Karpas-422 (cell line): ENCODE data around the gene NCF2. TPM values are rescaled to one million over a fixed set of nuclear protein-coding genes. Genes with fewer than 3 reads are reported as not detected.
"Not testable (repeated sequence)": the region's sequence is repeated elsewhere in the genome, so short reads cannot be mapped to it uniquely, and the experiment has no call there.

Experiments
- DNase-seq: peaks from one replicate; pipeline ENCODE4 v3.0.0-alpha.2; 2015
- H2AFZ ChIP-seq: fragments of 200-600 bp; sonication (generic); 2 replicates; pipeline ENCODE4 v1.6.1; 2014; ENCODE audit warnings: antibody characterized with exemption, low read length, mixed read lengths
- H3K27ac ChIP-seq: fragments of 200-600 bp; sonication (generic); 2 replicates; pipeline ENCODE4 v1.5.1; 2014; ENCODE audit warnings: mild to moderate bottlenecking, low read length, moderate library complexity
- H3K27me3 ChIP-seq: fragments of 200-600 bp; sonication (generic); 2 replicates; pipeline ENCODE4 v1.6.1; 2014; ENCODE audit warnings: low read length, mixed read lengths
- H3K36me3 ChIP-seq: fragments of 200-600 bp; sonication (generic); 2 replicates; pipeline ENCODE4 v1.6.1; 2014; ENCODE audit warnings: low read length, mixed read lengths; ENCODE audit not compliant: insufficient read depth
- H3K4me1 ChIP-seq: fragments of 200-600 bp; sonication (generic); 2 replicates; pipeline ENCODE4 v1.6.1; 2014; ENCODE audit warnings: mild to moderate bottlenecking, low read length, mixed read lengths
- H3K4me2 ChIP-seq: fragments of 200-600 bp; sonication (generic); 2 replicates; pipeline ENCODE4 v1.6.1; 2014; ENCODE audit warnings: low read length, low read depth, mild to moderate bottlenecking; ENCODE audit not compliant: poor library complexity, severe bottlenecking
- H3K4me3 ChIP-seq: fragments of 200-600 bp; sonication (generic); 2 replicates; pipeline ENCODE4 v1.5.1; 2014; ENCODE audit warnings: mild to moderate bottlenecking, antibody characterized with exemption, low read length, mixed read lengths
- H3K79me2 ChIP-seq: fragments of 200-600 bp; sonication (generic); 2 replicates; pipeline ENCODE4 v1.6.1; 2014; ENCODE audit warnings: mild to moderate bottlenecking, low read length, mixed read lengths
- H3K9ac ChIP-seq: fragments of 200-600 bp; sonication (generic); 2 replicates; pipeline ENCODE4 v1.6.0; 2014; ENCODE audit warnings: low read length
- H3K9me2 ChIP-seq: fragments of 200-600 bp; sonication (generic), shearing (Covaris generic); replicated peaks from 2 replicates; pipeline ENCODE4 v1.6.0; 2014; ENCODE audit warnings: mild to moderate bottlenecking, low read length, moderate library complexity; ENCODE audit not compliant: insufficient read depth
- H3K9me3 ChIP-seq: fragments of 300-700, 200-600 bp; sonication (generic); 2 replicates; pipeline ENCODE4 v1.6.1; 2014; ENCODE audit warnings: low read length, mixed read lengths
- H4K20me1 ChIP-seq: fragments of 200-600 bp; sonication (generic); 2 replicates; pipeline ENCODE4 v1.6.1; 2014; ENCODE audit warnings: mild to moderate bottlenecking, antibody characterized with exemption, low read length, low read depth; ENCODE audit not compliant: insufficient read depth
- total RNA-seq: library from RNA; depleted of rRNA; stranded (reverse); fragments of >200 nt; shearing (Covaris generic); gene quantifications from 2 replicates; pipeline ENCODE4 v1.2.3, GENCODE V29; 2014; ENCODE audit warnings: low replicate concordance

NCF2 gene
- total RNA-seq, 1 experiment from 2014 or later = 7.0 TPM

- peaks cover 40% of the 10 kb centered on the region; the same call in 1 of the 2 replicates for H3K36me3 ChIP-seq
- H3K4me2 ChIP-seq = peak overlapping the region; percentile 78
- no peaks in the 10 kb centered on the region for H3K27me3 ChIP-seq
- peak overlapping the region; percentile 86 for H3K4me3 ChIP-seq
- peaks cover 36% of the 10 kb centered on the region for H3K4me1 ChIP-seq
- H3K27ac ChIP-seq = peak overlapping the region; percentile 91
- peak; percentile 66 for DNase-seq
- H3K9me2 ChIP-seq = no peaks in the 10 kb centered on the region
- H2AFZ ChIP-seq = no peak overlapping the region
- H4K20me1 ChIP-seq = peaks cover 20% of the 10 kb centered on the region
- H3K79me2 ChIP-seq = peaks cover 57% of the 10 kb centered on the region
- peak overlapping the region; percentile 93 for H3K9ac ChIP-seq
- no peaks in the 10 kb centered on the region for H3K9me3 ChIP-seq
These were observed 43.6 kb upstream of the NCF2 start for GRCh38 chr1:183633676-183634343.

GRCh38 chr1:183632964-183633363 lies 42.7 kb upstream of the NCF2 start:
- DNase-seq = no peak
- H3K79me2 ChIP-seq = peaks cover 57% of the 10 kb centered on the region
- H3K9me2 ChIP-seq = no peaks in the 10 kb centered on the region
- no peaks in the 10 kb centered on the region for H3K27me3 ChIP-seq
- H3K36me3 ChIP-seq = peaks cover 47% of the 10 kb centered on the region; the same call in 1 of the 2 replicates
- no peak overlapping the region for H2AFZ ChIP-seq
- H3K27ac ChIP-seq = peak overlapping the region; percentile 91; the same call in 1 of the 2 replicates
- H4K20me1 ChIP-seq = peaks cover 20% of the 10 kb centered on the region
- peaks cover 36% of the 10 kb centered on the region for H3K4me1 ChIP-seq
- peak overlapping the region; percentile 93 for H3K9ac ChIP-seq
- H3K4me2 ChIP-seq = peak overlapping the region; percentile 78
- H3K4me3 ChIP-seq = peak overlapping the region; percentile 86
- no peaks in the 10 kb centered on the region for H3K9me3 ChIP-seq

- H3K27me3 ChIP-seq = no peaks in the 10 kb centered on the region
- no peaks in the 10 kb centered on the region for H3K9me3 ChIP-seq
- peaks cover 36% of the 10 kb centered on the region for H3K4me1 ChIP-seq
- no peaks in the 10 kb centered on the region for H3K9me2 ChIP-seq
- no peak overlapping the region for H3K4me3 ChIP-seq
- peaks cover 52% of the 10 kb centered on the region; the same call in 1 of the 2 replicates for H3K36me3 ChIP-seq
- no peak overlapping the region for H2AFZ ChIP-seq
- peak overlapping the region; percentile 78 for H3K4me2 ChIP-seq
- peaks cover 57% of the 10 kb centered on the region for H3K79me2 ChIP-seq
- peaks cover 20% of the 10 kb centered on the region for H4K20me1 ChIP-seq
- no peak overlapping the region for H3K9ac ChIP-seq
- H3K27ac ChIP-seq = no peak overlapping the region
- no peak for DNase-seq
These were observed 41.9 kb upstream of the NCF2 start for GRCh38 chr1:183632114-183632513.

- Histone ChIP-seq H3K27ac (no peak overlapping the region), H2AFZ (no peak overlapping the region), H3K9me3 (no peaks in the 10 kb centered on the region), H3K4me2 (no peak overlapping the region), H3K9ac (no peak overlapping the region), H3K36me3 (peaks cover 55% of the 10 kb centered on the region; the same call in 1 of the 2 replicates), H3K9me2 (no peaks in the 10 kb centered on the region), H3K4me3 (no peak overlapping the region), H4K20me1 (peaks cover 20% of the 10 kb centered on the region), H3K79me2 (peaks cover 57% of the 10 kb centered on the region), H3K27me3 (no peaks in the 10 kb centered on the region), H3K4me1 (peaks cover 31% of the 10 kb centered on the region)
- DNase-seq = no peak
These were observed 40.5 kb upstream of the NCF2 start for GRCh38 chr1:183630748-183631147.

- Histone ChIP-seq H2AFZ (no peak overlapping the region), H3K9me2 (no peaks in the 10 kb centered on the region), H3K36me3 (peaks cover 66% of the 10 kb centered on the region; the same call in 1 of the 2 replicates), H4K20me1 (peaks cover 14% of the 10 kb centered on the region), H3K9ac (no peak overlapping the region), H3K9me3 (no peaks in the 10 kb centered on the region), H3K27me3 (no peaks in the 10 kb centered on the region), H3K27ac (no peak overlapping the region), H3K79me2 (peaks cover 37% of the 10 kb centered on the region), H3K4me2 (no peak overlapping the region), H3K4me1 (peaks cover 19% of the 10 kb centered on the region), H3K4me3 (no peak overlapping the region)
- DNase-seq = no peak
These were observed 38.3 kb upstream of the NCF2 start for GRCh38 chr1:183628537-183628936.

- not testable (repeated sequence) for H4K20me1 ChIP-seq, H3K4me3 ChIP-seq, H3K9me3 ChIP-seq, H3K9ac ChIP-seq, H3K4me2 ChIP-seq, H2AFZ ChIP-seq, DNase-seq, H3K9me2 ChIP-seq, H3K27me3 ChIP-seq
- H3K4me1 ChIP-seq = peaks cover 13% of the 10 kb centered on the region
- H3K79me2 ChIP-seq = peaks cover 17% of the 10 kb centered on the region
- 0 out of 2 replicates have a peak overlapping the region, but pooled peaks have one; percentile 7 for H3K27ac ChIP-seq
- H3K36me3 ChIP-seq = peaks cover 49% of the 10 kb centered on the region; the same call in 1 of the 2 replicates
These were observed 36.0 kb upstream of the NCF2 start for GRCh38 chr1:183626236-183626635.

- Histone ChIP-seq H4K20me1 (no peaks in the 10 kb centered on the region), H3K4me3 (no peak overlapping the region), H3K9me2 (no peaks in the 10 kb centered on the region), H3K4me1 (peaks cover 19% of the 10 kb centered on the region), H3K79me2 (no peaks in the 10 kb centered on the region), H3K9ac (no peak overlapping the region), H3K4me2 (no peak overlapping the region), H3K9me3 (no peaks in the 10 kb centered on the region), H3K27ac (no peak overlapping the region), H3K36me3 (peaks cover 19% of the 10 kb centered on the region; the same call in 1 of the 2 replicates), H2AFZ (no peak overlapping the region), H3K27me3 (no peaks in the 10 kb centered on the region)
- DNase-seq = peak; percentile 84
These were observed 32.9 kb upstream of the NCF2 start for GRCh38 chr1:183622884-183623785.

GRCh38 chr1:183622013-183622412 lies 31.8 kb upstream of the NCF2 start:
- DNase-seq = no peak
- H3K4me2 ChIP-seq = no peak overlapping the region
- H3K9ac ChIP-seq = no peak overlapping the region
- no peaks in the 10 kb centered on the region for H3K27me3 ChIP-seq
- H3K4me1 ChIP-seq = peaks cover 19% of the 10 kb centered on the region
- H3K9me2 ChIP-seq = no peaks in the 10 kb centered on the region
- no peak overlapping the region for H3K4me3 ChIP-seq
- H4K20me1 ChIP-seq = no peaks in the 10 kb centered on the region
- no peaks in the 10 kb centered on the region for H3K9me3 ChIP-seq
- H3K27ac ChIP-seq = no peak overlapping the region
- H3K79me2 ChIP-seq = no peaks in the 10 kb centered on the region
- H3K36me3 ChIP-seq = peaks cover 13% of the 10 kb centered on the region; the same call in 1 of the 2 replicates
- no peak overlapping the region for H2AFZ ChIP-seq
